Coronary artery (tissue), 2 donors: ENCODE data around the gene POPDC3.

ENCODE experiments used
- DNase-seq: peaks from one replicate; pipeline ENCODE4 v3.0.0-alpha.2; 2017; ENCODE audit warnings: low spot score
- H3K27ac ChIP-seq, 2 donors: fragments of 200-600 bp; sonication (generic); one replicate each; pipeline ENCODE4 v1.5.1; 2016 to 2019
- H3K4me3 ChIP-seq: fragments of 200-600 bp; sonication (generic); 2 replicates; pipeline ENCODE4 v1.5.1; 2016; ENCODE audit warnings: mild to moderate bottlenecking, moderate library complexity
- CTCF ChIP-seq: fragments of 200-600 bp; sonication (generic); IDR thresholded peaks from one replicate; pipeline ENCODE4 v1.5.1; 2019; ENCODE audit warnings: antibody characterized with exemption

Gene POPDC3

GRCh38 chr6:105214668-105215067, 34.9 kb upstream of the POPDC3 start:
- no peak for TF ChIP-seq CTCF
- Histone ChIP-seq H3K4me3 (no peak overlapping the region), H3K27ac (no peak overlapping the region)
- no peak for DNase-seq

GRCh38 chr6:105213272-105213671, 33.5 kb upstream of the POPDC3 start:
- Histone ChIP-seq H3K4me3 (no peak overlapping the region), H3K27ac (no peak overlapping the region)
- no peak for TF ChIP-seq CTCF
- DNase-seq = no peak

GRCh38 chr6:105212587-105212986, 32.8 kb upstream of the POPDC3 start:
- Histone ChIP-seq H3K27ac (no peak overlapping the region), H3K4me3 (no peak overlapping the region)
- no peak for TF ChIP-seq CTCF
- DNase-seq = no peak

- Histone ChIP-seq H3K27ac (no peak overlapping the region), H3K4me3 (no peak overlapping the region)
- no peak for DNase-seq
- no peak for TF ChIP-seq CTCF
These were observed 32.0 kb upstream of the POPDC3 start for GRCh38 chr6:105211831-105212230.

- no peak for TF ChIP-seq CTCF
- H3K27ac ChIP-seq = no peak overlapping the region
These were observed 31.2 kb upstream of the POPDC3 start for GRCh38 chr6:105210932-105211531.

GRCh38 chr6:105209950-105210706, 30.3 kb upstream of the POPDC3 start:
- DNase-seq = no peak
- H3K27ac ChIP-seq = no peak overlapping the region
- TF ChIP-seq CTCF = no peak
- no peak overlapping the region for H3K4me3 ChIP-seq

More at GRCh38 chr6:105210932-105211531, 31.2 kb upstream of the POPDC3 start:
- H3K4me3 ChIP-seq = no peak overlapping the region
- no peak for DNase-seq
